Endodermal cell (in vitro differentiated cells): ENCODE data around the gene DNM2. TPM values are rescaled to one million over a fixed set of nuclear protein-coding genes. Genes with fewer than 3 reads are reported as not detected.

ENCODE experiments used
- DNase-seq: peaks from one replicate; pipeline ENCODE4 v3.0.0-alpha.2; 2017
- H3K27ac ChIP-seq: 2 replicates; pipeline ENCODE4 v1.5.1; 2013; ENCODE audit warnings: mild to moderate bottlenecking, low read depth, low read length, moderate library complexity
- H3K27me3 ChIP-seq: 2 replicates; pipeline ENCODE4 v1.6.1; 2013; ENCODE audit warnings: mild to moderate bottlenecking, low read length, moderate library complexity; ENCODE audit not compliant: insufficient read depth, control insufficient read depth, poor library complexity, severe bottlenecking
- H3K36me3 ChIP-seq: 2 replicates; pipeline ENCODE4 v1.7.0; 2013; ENCODE audit warnings: mild to moderate bottlenecking, low read length, moderate library complexity; ENCODE audit not compliant: control insufficient read depth, insufficient read depth
- H3K4me1 ChIP-seq: one replicate; pipeline ENCODE4 v1.7.0; 2013; ENCODE audit warnings: low read length; ENCODE audit not compliant: control insufficient read depth, insufficient read depth
- H3K4me3 ChIP-seq: 2 replicates; pipeline ENCODE4 v1.5.1; 2013; ENCODE audit warnings: mild to moderate bottlenecking, low read length, moderate library complexity
- H3K9ac ChIP-seq: 2 replicates; pipeline ENCODE4 v1.6.1; 2013; ENCODE audit warnings: mild to moderate bottlenecking, low read length, moderate library complexity; ENCODE audit not compliant: poor library complexity, severe bottlenecking; ENCODE audit errors: extremely low read depth
- H3K9me3 ChIP-seq: 2 replicates; pipeline ENCODE4 v1.6.1; 2013; ENCODE audit warnings: mild to moderate bottlenecking, low read length, moderate library complexity; ENCODE audit not compliant: control insufficient read depth
- H3K27ac Mint-ChIP-seq: 2 replicates; pipeline ENCODE4 v1.8.0; 2020; ENCODE audit warnings: mixed read lengths
- H3K27me3 Mint-ChIP-seq: 2 replicates; pipeline ENCODE4 v1.8.0; 2021; ENCODE audit warnings: mild to moderate bottlenecking, mixed read lengths; ENCODE audit not compliant: insufficient read depth
- H3K36me3 Mint-ChIP-seq: 2 replicates; pipeline ENCODE4 v1.8.0; 2020; ENCODE audit warnings: low read depth, mixed read lengths
- H3K4me1 Mint-ChIP-seq: 2 replicates; pipeline ENCODE4 v1.8.0; 2020; ENCODE audit warnings: mixed read lengths
- H3K4me3 Mint-ChIP-seq: 2 replicates; pipeline ENCODE4 v1.8.0; 2020; ENCODE audit warnings: mild to moderate bottlenecking, moderate library complexity, mixed read lengths
- H3K9me3 Mint-ChIP-seq: 2 replicates; pipeline ENCODE4 v1.8.0; 2020; ENCODE audit warnings: mild to moderate bottlenecking, mixed read lengths
- CTCF ChIP-seq: fragments of 200-600 bp; sonication (generic); conservative IDR thresholded peaks from 2 replicates; pipeline ENCODE4 v1.5.0; 2021; ENCODE audit warnings: antibody characterized with exemption, mild to moderate bottlenecking
- WGBS, 2 experiments: methylation state at CpG; one replicate each; pipeline versions ENCODE4 v1.1.5 to v1.1.7; 2013; ENCODE audit warnings: missing lambda C conversion rate in 2 of 2, mixed read lengths in 1 of 2; ENCODE audit not compliant: insufficient coverage in 1 of 2, insufficient read length in 1 of 2; 5-methylcytosine and 5-hydroxymethylcytosine counted together
- microRNA-seq: library from miRNA; unstranded; fragments of <30 nt; microRNA quantifications from one replicate; pipeline ENCODE4 v1.2.0, GENCODE V29; 2020; ENCODE audit warnings: borderline microRNAs expressed
- total RNA-seq, 2 donors: library from RNA; stranded (reverse); fragmentation: NEBNext Ultra II Directional in 1 of 2; extraction: Animal tissue kit (Norgen Biotek cat#: 25700) in 1 of 2; gene quantifications; 2 replicates in 1 of 2; 3 replicates in 1 of 2; pipeline ENCODE4 v1.2.1, GENCODE V29; 2021

DNM2 gene
- total RNA-seq, 2 donors from 2014 or later: 118 to 136 TPM

DNA sequence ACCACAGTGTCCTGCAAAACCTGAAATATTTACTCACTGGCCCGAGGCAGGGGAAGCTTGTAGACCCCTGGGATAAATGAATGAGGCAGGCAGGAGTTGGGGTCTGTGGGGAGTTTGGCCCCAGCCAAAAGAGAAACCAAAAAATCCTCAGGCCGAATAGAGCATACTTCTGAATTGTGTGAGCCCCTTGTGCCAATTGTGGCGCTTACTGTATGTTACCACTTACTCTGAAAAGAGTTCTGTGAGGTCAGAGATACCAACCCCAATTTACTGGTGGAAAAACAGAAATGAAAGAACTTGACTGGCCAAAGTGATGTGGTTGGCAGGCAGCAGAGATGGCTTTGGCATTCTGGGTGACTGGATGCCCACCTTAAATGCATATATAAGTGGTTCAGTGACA lies 160.4 kb downstream of the DNM2 start:
- Histone ChIP-seq H3K9ac (no peak overlapping the region), H3K4me3 (no peak overlapping the region), H3K36me3 (peaks cover 3% of the 10 kb centered on the region), H3K4me1 (peaks cover 16% of the 10 kb centered on the region), H3K9me3 (no peaks in the 10 kb centered on the region), H3K27ac (peak overlapping the region; percentile 22), H3K27me3 (no peaks in the 10 kb centered on the region)
- peak overlapping the region; percentile 89 for H3K27ac Mint-ChIP-seq
- H3K9me3 Mint-ChIP-seq: no peaks in the 10 kb centered on the region
- H3K36me3 Mint-ChIP-seq: peaks cover 10% of the 10 kb centered on the region
- 96 to 100% methylated on average over 2 to 3 of the region's 3 CpGs for WGBS, 2 experiments
- no peak overlapping the region for H3K4me3 Mint-ChIP-seq
- DNase-seq: no peak
- H3K27me3 Mint-ChIP-seq: no peaks in the 10 kb centered on the region
- peaks cover 31% of the 10 kb centered on the region for H3K4me1 Mint-ChIP-seq
- TF ChIP-seq CTCF: no peak

Small RNA genes within 50 kb of the gene (microRNA-seq; reads per million reads assigned to microRNA genes)
- gene MIR199A1: not detected
- not detected for gene MIR4748
- not detected for gene MIR638
- not detected for gene MIR6793

Other genes with a start within 250 kb of the DNM2 start
- 10 to 100 TPM; 53.3 to 59.5 TPM for gene KEAP1, start 214.7 kb upstream of the DNM2 start, total RNA-seq
- 1 to 10 TPM; 1.2 to 5.1 TPM for gene S1PR5, start 200.6 kb upstream of the DNM2 start, total RNA-seq
- 10 to 100 TPM; 37.9 to 44.8 TPM for gene ATG4D, start 174.2 kb upstream of the DNM2 start, total RNA-seq
- gene KRI1, start 152.1 kb upstream of the DNM2 start, total RNA-seq: 10 to 100 TPM; 45.2 to 47.7 TPM
- gene CDKN2D, start 149.1 kb upstream of the DNM2 start, total RNA-seq: 1 to 10 TPM; 3.5 to 4.6 TPM
- 100 to 1,000 TPM; 132 to 146 TPM for gene AP1M2, start 130.8 kb upstream of the DNM2 start, total RNA-seq
- gene SLC44A2, start 92.5 kb upstream of the DNM2 start, total RNA-seq: 100 to 1,000 TPM; 106 to 240 TPM
- 100 to 1,000 TPM; 625 to 629 TPM for gene ILF3, start 63.7 kb upstream of the DNM2 start, total RNA-seq
- gene QTRT1, start 16.6 kb upstream of the DNM2 start, total RNA-seq: 10 to 100 TPM; 36.8 to 40.0 TPM
- gene TMED1, start 118.1 kb downstream of the DNM2 start, total RNA-seq: 10 to 100 TPM; 19.7 to 34.5 TPM
- gene C19orf38, start 130.3 kb downstream of the DNM2 start, total RNA-seq: under 1 TPM in 1 of 2 donors, not detected in 1; 0.24 TPM
- gene CARM1, start 153.5 kb downstream of the DNM2 start, total RNA-seq: 10 to 100 TPM; 80.6 to 86.6 TPM
- 10 to 100 TPM; 55.6 to 62.6 TPM for gene YIPF2, start 210.6 kb downstream of the DNM2 start, total RNA-seq
- gene TIMM29, start 210.7 kb downstream of the DNM2 start, total RNA-seq: 10 to 100 TPM; 20.0 to 26.8 TPM
- gene SMARCA4, start 243.0 kb downstream of the DNM2 start, total RNA-seq: 100 to 1,000 TPM; 290 to 292 TPM